NCI-H1048 (cell line): ENCODE data around the gene PKM.
"Not testable (repeated sequence)": the region's sequence is repeated elsewhere in the genome, so short reads cannot be mapped to it uniquely, and the experiment has no call there.

Experiments used
- DNase-seq: peaks from one replicate; lab custom pipeline; 2025; lab: John Stamatoyannopoulos, UW

PKM gene

DNA sequence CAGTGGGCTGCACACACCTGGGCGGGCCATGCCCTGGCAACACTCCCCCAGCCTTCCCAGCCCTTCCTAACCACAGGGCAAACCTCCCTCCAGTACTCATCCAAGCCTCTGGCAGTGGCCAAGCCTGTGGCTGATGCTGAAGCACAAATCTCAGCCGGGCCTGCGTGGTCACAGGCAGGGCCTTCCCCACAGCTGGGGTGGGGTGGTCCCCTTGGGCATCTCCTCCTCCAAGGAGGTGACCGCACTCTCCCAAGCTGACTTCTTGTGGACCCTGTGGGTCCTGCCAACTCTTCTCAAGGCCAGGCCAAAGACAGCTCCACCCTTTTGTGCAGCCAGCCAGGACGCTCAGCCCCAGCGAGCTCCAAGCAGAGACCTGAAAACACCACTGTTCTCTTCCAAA is 54.8 kb downstream of the PKM start:
- no peak for DNase-seq

DNA sequence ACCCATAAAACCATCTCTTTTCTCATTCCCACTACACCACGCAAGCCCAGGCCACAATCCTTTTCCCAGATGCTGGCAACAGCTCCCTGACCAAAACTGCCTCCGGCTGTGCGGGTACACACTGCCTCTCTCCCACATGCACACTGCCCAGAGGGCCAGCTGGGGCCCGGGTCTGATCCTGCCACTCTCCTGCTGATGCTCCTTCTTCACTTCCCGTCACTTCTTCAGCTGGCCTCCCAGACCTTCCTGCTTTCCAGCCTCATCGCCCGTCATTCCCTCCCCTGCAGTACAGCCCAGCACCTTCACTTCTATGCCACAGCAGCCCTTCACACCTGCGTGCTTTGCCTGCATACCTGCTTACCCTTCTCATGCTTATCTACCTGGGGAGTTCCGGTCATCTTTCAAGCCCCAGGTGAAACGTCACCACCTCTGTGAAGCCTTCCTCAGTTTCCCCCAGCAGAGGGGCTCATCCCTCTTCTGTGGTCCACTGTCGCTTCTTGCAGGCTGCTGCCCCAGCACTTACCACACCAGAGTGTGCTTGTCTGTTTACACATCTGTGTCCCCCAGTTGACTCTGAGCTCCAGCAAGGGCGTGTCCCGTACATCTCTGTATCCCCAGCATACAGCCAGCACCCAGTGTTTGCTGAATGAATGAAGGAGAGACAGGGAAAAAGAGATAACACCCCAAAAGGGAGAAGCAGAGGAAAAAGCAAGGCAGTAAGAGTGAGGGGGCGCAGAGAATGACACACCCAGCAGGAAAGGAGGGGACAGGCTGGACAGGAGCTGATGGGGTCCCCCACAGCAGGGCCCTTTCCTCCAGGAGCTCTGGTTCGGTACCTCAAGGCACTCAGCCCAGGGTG is 55.6 kb downstream of the PKM start:
- no peak for DNase-seq

GRCh38 chr15:72174551-72175165 is 56.3 kb downstream of the PKM start:
- DNase-seq, result no peak

- DNase-seq, result no peak
Observed at GRCh38 chr15:72173864-72174550, 57.0 kb downstream of the PKM start.

GRCh38 chr15:72173401-72173800 is 57.6 kb downstream of the PKM start:
- DNase-seq, result no peak

- no peak for DNase-seq
Observed at GRCh38 chr15:72172796-72173195, 58.2 kb downstream of the PKM start.

- DNase-seq, result not testable (repeated sequence)
Observed at GRCh38 chr15:72171978-72172377, 59.0 kb downstream of the PKM start.

GRCh38 chr15:72170691-72171090 is 60.3 kb downstream of the PKM start:
- no peak for DNase-seq

DNA sequence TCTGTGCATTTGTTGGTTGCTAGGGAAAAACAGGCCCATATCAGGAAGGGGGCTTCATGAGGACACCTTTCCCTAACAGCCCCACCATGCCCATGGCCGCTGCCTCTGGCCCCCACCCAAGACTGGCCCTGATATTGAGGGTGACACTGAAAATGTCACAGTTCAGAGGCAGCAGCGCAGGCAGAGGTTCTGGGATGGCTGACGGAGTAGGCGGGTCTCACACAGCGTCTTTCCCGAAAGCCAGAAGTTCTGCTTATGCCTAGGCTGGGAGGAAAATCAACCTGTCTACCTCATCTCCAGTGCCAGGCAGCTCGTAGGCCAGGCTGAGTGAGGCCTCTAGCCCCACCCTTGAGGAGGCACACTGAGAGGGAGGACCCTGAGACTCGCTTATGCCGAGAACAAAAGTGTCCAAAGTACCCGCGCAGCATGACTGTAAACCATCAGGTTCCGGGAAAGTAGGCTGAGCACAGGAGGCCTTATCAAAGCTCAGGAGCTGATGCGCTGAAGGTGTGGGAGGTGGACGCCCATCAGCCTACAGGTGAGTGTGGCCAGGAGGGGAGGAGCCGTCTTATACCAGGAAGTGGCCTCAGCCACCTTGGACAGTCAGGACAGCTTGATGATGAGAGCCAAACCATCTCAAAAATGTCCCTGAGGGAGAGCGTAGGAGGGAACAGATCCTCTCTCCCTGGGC is 60.9 kb downstream of the PKM start:
- DNase-seq, result no peak

- no peak for DNase-seq
Observed at GRCh38 chr15:72169236-72169920, 61.6 kb downstream of the PKM start.

GRCh38 chr15:72168808-72169190 is 62.2 kb downstream of the PKM start:
- DNase-seq, result no peak

DNA sequence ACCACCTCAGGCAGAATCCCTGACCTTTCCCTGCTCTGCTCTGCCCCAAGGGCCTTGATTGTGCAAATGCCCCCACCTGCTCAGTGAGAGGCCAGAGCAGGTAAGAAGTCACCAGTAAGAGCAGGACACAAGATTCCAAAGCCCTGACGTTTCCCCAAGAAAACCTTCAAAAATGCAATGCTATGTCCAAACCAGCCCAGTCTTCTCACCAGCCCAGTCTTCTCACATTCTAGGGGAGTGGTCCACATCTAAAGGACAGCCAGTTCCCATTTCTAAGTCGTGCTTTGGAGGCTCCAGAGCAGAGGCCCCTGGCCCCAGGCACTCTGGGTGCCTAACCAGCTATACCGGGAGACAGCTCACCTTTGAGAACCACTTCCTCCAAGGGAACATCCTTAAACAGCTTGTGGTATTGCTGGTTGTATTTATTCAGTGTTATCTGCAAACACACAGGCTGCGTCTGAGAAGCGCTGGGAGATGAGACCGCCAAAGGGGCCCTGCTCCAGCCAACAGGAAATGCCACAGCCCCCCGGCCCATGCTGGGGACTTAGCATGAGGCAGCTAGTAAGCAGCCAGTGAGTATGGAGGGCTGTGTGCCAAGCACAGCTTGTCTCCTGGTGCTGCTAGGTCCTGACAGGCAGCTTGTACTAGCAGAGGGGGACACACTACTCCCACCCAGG is 62.7 kb downstream of the PKM start:
- no peak for DNase-seq

DNA sequence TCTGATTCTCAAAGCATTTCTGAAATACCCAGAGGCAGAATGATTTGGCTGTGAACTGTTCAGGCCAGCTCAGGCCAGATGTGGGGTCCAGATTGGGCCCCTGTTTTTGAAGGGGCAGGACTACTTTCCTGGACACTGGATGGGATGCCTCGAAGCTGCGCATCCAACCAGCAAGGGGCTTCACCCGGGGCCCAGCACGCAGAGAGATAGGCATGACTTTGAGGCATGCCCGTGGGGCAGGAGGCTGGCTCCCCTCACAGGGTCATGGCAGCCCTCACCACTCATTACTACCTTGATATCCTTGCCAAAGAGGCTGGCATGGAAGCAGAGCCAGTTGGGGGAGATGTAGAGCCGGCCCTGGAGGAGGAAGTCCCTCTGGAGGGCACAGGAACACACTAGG is 63.5 kb downstream of the PKM start:
- DNase-seq, result no peak

DNA sequence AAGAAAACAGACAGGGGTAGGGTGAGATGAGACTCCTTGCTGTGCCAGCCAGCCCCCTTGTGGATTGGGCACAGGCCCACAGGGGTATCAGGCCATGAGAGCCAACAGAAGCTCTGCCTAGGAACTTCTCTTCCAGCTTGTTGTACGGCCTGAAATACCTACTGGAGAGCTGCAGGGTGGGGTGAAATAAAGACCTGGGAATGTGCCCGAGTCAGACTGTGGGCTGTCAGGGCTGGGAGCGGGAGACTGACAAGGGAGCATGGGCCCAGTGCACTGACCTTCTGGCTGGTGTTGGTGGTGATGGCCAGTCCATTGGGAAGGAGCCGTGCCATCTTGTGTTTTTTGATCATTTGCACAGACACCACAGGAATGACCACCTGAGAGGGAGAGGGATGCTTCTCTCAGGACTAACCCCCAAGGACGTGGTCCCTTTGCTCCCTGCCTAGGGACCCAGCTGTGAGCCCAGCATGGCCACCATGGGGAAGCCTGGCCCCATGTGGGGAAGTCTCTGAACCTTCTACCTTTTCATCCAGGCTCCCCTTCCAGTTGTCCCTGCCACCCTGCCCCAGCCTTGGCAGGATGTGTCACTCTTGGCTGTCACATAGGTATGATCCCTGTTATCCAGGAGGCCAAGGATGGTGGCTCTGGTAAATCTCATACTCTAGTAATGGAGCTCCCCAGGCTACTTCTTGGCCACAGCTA is 64.1 kb downstream of the PKM start:
- DNase-seq, result no peak

DNA sequence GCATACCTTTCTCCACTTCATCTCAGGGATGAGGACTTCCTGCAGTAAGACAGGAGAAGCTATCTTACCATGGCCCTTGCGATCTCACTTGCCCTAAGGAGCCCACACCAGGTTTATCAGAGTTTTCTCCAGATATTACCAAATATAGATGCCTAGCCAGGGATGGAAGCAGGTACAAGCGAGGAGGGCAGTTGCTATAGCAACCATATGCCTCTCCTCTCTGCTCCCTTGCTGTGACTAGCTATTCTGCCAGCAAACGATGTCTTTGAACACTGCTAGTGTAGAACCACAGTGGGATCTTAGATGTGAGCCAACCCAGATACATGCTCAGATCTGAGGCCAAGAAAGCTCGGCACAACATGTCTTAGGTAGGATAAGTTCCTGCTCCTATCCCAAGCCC is 67.3 kb downstream of the PKM start:
- no peak for DNase-seq

GRCh38 chr15:72162569-72162968 is 68.4 kb downstream of the PKM start:
- no peak for DNase-seq

- DNase-seq, result no peak
Observed at GRCh38 chr15:72161361-72162132, 69.4 kb downstream of the PKM start.

GRCh38 chr15:72160696-72161245 is 70.2 kb downstream of the PKM start:
- DNase-seq, result no peak

DNA sequence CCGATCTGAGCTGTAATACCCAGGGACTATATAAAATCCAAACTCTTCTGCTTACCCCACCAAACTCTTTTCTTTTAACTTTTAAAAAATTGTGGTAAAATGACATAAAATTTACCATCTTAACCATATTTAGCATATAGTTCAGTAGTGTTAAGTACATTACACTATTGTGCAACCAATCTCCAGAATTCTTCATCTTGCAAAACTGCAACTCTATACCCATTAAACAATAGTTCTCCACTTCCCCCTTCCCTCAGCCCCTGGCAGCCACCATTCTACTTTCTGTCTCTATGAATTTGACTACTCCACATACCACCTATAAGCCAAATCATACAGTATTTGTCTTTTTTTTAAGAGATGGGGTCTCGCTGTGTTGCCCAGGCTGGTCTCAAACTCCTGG is 74.1 kb downstream of the PKM start:
- DNase-seq, result no peak
